Putamen (tissue), 1 donor: Measurements from ENCODE around the gene MAL.

Experiments
- DNase-seq: peaks from one replicate; pipeline ENCODE4 v3.0.0-alpha.2; 2016; ENCODE audit warnings: low spot score

The MAL gene

GRCh38 chr2:94996305-94997100, 29.0 kb upstream of the MAL start:
- no peak for DNase-seq

GRCh38 chr2:94997981-94998930, 27.3 kb upstream of the MAL start:
- DNase-seq = no peak

GRCh38 chr2:94999431-94999883, 26.1 kb upstream of the MAL start:
- DNase-seq = no peak

GRCh38 chr2:95001051-95001562, 24.4 kb upstream of the MAL start:
- DNase-seq = no peak

GRCh38 chr2:95001701-95002100, 23.8 kb upstream of the MAL start:
- no peak for DNase-seq

GRCh38 chr2:95002498-95002897, 23.0 kb upstream of the MAL start:
- DNase-seq = no peak

GRCh38 chr2:95004287-95004686, 21.2 kb upstream of the MAL start:
- no peak for DNase-seq

- DNase-seq = no peak
These were observed 20.8 kb upstream of the MAL start for GRCh38 chr2:95004711-95005110.

GRCh38 chr2:95005726-95006125, 19.8 kb upstream of the MAL start:
- no peak for DNase-seq

- no peak for DNase-seq
These were observed 18.9 kb upstream of the MAL start for GRCh38 chr2:95006588-95006987.

- no peak for DNase-seq
These were observed 18.4 kb upstream of the MAL start for GRCh38 chr2:95007031-95007609.

GRCh38 chr2:95007822-95008221, 17.7 kb upstream of the MAL start:
- no peak for DNase-seq

- no peak for DNase-seq
These were observed 17.2 kb upstream of the MAL start for GRCh38 chr2:95008306-95008705.

GRCh38 chr2:95008996-95009395, 16.5 kb upstream of the MAL start:
- no peak for DNase-seq

- DNase-seq = no peak
These were observed 16.1 kb upstream of the MAL start for GRCh38 chr2:95009412-95009811.

GRCh38 chr2:95010126-95010525, 15.4 kb upstream of the MAL start:
- no peak for DNase-seq

- DNase-seq = no peak
These were observed 14.8 kb upstream of the MAL start for GRCh38 chr2:95010718-95011117.

- no peak for DNase-seq
These were observed 12.5 kb upstream of the MAL start for GRCh38 chr2:95012881-95013550.

- DNase-seq = no peak
These were observed 11.8 kb upstream of the MAL start for GRCh38 chr2:95013726-95014125.

GRCh38 chr2:95014126-95014708, 11.3 kb upstream of the MAL start:
- no peak for DNase-seq

- no peak for DNase-seq
These were observed 10.1 kb upstream of the MAL start for GRCh38 chr2:95015261-95015912.
